LNCAP (cell line): ENCODE results near the gene TAAR8.

Experiments used
- TF ChIP-seq, protein P1 (sequence below): fragments of 450-650 bp; IDR thresholded peaks from 2 replicates; pipeline ENCODE4 v1.5.1; 2017; ENCODE audit warnings: mild to moderate bottlenecking

TAAR8 gene

DNA sequence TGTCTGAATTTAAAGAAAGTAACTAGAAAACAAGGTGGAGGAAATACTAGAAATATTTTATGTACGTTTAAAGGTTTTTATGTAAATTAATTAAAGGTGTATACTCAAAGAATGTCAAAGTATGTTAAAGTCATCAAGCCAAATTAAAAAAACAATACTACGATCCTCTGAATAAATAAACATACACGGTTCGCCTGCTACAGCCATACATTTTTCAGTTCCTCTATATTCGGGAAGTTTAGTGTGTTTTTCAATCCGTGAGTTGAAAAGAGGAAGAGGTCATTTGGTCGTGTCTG, 40.2 kb upstream of the TAAR8 start:
- TF ChIP-seq, protein P1, sequence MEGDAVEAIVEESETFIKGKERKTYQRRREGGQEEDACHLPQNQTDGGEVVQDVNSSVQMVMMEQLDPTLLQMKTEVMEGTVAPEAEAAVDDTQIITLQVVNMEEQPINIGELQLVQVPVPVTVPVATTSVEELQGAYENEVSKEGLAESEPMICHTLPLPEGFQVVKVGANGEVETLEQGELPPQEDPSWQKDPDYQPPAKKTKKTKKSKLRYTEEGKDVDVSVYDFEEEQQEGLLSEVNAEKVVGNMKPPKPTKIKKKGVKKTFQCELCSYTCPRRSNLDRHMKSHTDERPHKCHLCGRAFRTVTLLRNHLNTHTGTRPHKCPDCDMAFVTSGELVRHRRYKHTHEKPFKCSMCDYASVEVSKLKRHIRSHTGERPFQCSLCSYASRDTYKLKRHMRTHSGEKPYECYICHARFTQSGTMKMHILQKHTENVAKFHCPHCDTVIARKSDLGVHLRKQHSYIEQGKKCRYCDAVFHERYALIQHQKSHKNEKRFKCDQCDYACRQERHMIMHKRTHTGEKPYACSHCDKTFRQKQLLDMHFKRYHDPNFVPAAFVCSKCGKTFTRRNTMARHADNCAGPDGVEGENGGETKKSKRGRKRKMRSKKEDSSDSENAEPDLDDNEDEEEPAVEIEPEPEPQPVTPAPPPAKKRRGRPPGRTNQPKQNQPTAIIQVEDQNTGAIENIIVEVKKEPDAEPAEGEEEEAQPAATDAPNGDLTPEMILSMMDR, result no peak

DNA sequence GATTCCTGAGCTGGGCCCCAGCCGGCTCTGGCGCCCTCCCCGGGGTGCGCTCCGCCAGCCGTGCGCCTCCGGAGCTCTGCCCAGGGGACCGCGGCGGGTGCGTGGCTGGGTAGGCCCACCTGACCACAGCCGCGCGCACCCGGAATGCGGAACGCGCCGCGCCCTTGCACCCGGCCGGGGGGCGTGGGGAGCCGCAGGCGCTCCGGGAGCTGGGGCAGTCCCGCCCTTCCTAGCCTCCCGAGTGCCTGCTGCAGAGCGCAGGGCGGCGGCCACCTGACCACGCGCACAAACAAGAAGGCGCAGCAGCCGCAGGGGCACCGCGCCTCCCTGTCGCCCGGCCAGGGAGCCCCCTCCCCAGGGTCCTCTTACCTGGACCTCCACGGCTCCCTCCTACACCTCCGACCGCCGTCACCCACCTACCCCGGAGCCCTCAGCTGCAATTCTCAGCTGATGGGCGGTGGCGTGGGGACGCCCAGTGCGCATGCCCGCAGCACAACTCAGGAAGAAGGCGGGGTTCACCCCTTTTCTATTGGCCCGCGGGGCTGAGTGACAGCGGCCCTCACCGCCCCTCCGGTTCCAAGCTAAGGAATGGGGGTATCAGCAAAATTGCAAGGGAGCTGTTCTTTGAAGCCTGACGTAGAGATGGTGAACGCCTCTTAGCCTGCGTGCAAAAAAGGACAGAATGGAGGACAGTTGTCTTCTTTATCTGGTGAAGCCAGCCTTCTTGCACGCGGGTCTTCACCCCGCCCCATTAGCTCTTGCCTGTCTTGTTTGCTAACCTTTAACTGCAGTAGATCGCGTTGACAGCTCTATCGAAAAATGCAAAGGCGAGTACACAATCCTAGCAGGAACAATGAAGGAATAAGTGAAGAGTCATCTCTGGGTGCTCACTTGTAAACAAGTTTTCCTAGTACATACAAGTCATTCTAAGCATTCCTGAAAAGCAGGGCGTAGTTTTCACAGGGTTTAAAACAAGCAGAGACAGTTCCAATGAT, 39.5 kb upstream of the TAAR8 start, which contains the start of gene STX7:
Gene STX7, minus strand, starts transcription at position 479 of the 995 bp plus-strand sequence. CDS start 9,586 bp downstream, outside the sequence.
- TF ChIP-seq, protein P1, result no peak

DNA sequence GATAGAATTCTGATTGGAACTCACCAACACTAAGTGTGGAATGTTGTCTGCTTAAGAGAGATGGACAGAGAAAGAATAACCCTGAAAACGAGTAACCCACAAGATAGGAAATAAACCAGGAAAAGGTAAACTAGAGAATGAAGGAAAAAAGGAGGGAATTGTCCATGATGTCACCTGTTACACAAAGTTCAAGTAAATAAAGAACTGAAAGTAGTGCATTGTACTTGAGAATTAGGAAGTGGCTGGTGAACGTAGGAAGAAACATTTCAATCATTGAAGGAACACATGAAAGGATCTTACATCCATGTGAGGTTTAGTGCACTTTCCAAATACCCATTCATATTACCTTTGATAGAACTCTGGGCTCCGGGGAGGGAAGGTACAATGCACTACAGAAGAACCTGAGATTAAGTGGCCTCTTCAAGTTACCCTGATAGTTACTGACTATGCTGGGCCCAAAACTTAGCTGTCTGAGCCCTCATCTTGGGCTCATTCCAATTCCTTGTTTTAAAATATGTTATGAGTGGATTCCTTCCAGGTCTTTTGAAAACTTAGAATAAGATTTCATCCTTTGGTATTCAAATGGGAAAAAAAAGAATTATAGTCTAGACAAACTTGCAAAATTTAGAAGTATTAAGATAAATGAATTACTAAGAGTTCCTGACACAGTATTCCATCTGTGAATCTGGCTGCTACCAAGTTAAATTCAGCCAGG, 38.5 kb upstream of the TAAR8 start:
- TF ChIP-seq, protein P1, result no peak

DNA sequence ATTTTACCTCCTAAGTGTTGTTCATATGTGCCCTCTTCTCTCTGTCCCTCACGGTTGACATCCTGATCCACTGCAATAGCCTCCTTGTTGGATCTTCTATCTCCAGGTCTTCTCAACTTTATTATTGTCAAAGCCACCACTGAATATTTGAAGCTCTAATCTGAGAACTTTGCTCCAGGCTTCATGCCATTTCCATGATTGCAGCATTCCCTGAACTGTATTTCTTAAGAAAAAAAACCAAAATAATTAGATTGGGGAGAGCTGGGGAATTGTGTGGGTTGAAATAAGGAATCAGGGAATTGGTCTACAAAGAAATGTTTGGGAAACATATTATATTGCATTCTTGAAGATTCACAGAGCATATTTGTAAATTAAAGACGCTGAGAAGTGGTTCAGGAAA, 37.1 kb upstream of the TAAR8 start:
- TF ChIP-seq, protein P1, result no peak

DNA sequence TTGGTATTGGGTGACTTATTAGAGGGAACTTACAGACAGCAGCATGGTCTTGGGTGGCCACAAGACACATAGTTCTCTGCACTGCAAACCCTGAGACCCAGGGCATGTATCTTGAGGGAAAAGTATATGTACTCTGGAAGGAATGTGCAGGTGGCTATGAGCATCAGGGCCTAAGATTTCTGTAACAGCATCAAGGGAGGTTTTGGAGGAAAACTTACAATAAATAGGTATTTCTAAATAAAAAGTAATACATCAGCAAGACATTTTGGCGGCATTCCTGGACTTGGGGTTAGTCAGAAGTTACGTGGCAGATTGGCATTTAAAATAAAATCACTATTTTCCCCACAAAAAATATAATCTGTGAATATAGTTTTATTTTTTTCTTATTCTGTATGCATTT, 31.5 kb upstream of the TAAR8 start:
- TF ChIP-seq, protein P1, result no peak

DNA sequence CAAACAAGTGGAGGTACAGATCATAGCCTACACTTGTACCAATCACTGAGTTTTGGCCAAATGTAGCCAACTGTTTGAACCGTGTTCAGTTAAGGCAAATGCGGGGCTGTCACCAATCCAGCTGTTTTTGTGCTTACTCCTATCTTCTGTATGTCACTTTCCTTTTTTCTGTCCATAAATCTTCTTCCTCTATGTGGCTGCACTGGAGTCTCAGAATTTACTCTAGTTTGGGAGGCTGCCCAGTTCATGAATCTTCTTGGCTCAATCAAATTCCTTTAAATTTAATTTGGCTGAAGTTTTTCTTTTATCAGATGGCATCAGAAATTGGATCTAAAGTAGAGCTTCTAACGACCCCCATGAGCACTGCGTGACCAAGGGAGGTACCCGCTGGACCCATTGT, 27.8 kb upstream of the TAAR8 start:
- TF ChIP-seq, protein P1, result no peak

DNA sequence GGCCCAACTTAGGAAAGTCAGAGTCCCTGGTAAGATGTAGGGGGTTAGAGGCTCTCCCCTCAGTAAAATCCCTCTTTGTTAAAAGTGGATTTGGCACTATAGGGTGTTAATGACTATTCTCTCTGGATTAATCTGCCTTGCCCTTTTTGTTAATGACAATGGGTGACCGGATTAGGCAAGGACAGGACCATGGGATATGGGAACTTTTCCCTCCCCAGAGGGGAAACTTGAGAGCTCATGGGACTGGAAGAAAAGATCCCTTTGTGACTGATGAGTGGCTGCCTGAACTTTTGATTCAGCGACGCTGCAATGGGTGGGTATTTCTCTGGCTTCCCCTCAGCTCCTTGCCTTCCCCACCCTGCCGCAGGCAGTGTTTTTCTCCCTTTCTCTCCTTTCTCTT, 26.6 kb upstream of the TAAR8 start:
- TF ChIP-seq, protein P1, result no peak
